HFF-Myc (cell line): ENCODE results near the gene SLC17A8.
"Not testable (repeated sequence)": the region's sequence is repeated elsewhere in the genome, so short reads cannot be mapped to it uniquely, and the experiment has no call there.

ENCODE experiments used
- DNase-seq: peaks from one replicate; pipeline ENCODE4 v3.0.0-alpha.2; 2011; ENCODE audit warnings: low read depth; ENCODE audit errors: extremely low read depth
- H3K4me3 ChIP-seq: replicated peaks from 2 replicates; pipeline ENCODE4 v1.5.1; 2011; ENCODE audit warnings: low read depth, mild to moderate bottlenecking, control low read depth, low read length
- CTCF ChIP-seq: IDR thresholded peaks from 2 replicates; pipeline ENCODE4 v1.5.1; 2012; ENCODE audit warnings: mild to moderate bottlenecking, low read depth, low read length, control low read depth; ENCODE audit errors: missing control alignments

The SLC17A8 gene

GRCh38 chr12:100331871-100332270 lies 25.0 kb upstream of the SLC17A8 start:
- H3K4me3 ChIP-seq: no peak overlapping the region
- no peak for TF ChIP-seq CTCF
- DNase-seq: no peak

- DNase-seq: no peak
- no peak for TF ChIP-seq CTCF
- H3K4me3 ChIP-seq: no peak overlapping the region
Measured at GRCh38 chr12:100332852-100333251, 24.0 kb upstream of the SLC17A8 start.

- DNase-seq: no peak
- H3K4me3 ChIP-seq: no peak overlapping the region
- no peak for TF ChIP-seq CTCF
Measured at GRCh38 chr12:100337299-100337698, 19.6 kb upstream of the SLC17A8 start.

- no peak overlapping the region for H3K4me3 ChIP-seq
- no peak for DNase-seq
- TF ChIP-seq CTCF: no peak
Measured at GRCh38 chr12:100337727-100338126, 19.1 kb upstream of the SLC17A8 start.

- no peak overlapping the region for H3K4me3 ChIP-seq
- no peak for DNase-seq
- no peak for TF ChIP-seq CTCF
Measured at GRCh38 chr12:100339071-100339470, 17.8 kb upstream of the SLC17A8 start.

GRCh38 chr12:100342897-100343296 lies 14.0 kb upstream of the SLC17A8 start:
- not testable (repeated sequence) for H3K4me3 ChIP-seq, DNase-seq

GRCh38 chr12:100344351-100344750 lies 12.5 kb upstream of the SLC17A8 start:
- DNase-seq, H3K4me3 ChIP-seq: not testable (repeated sequence)

- no peak for TF ChIP-seq CTCF
- H3K4me3 ChIP-seq: no peak overlapping the region
- DNase-seq: no peak
Measured at GRCh38 chr12:100345020-100345767, 11.7 kb upstream of the SLC17A8 start.
